Smooth muscle cell (in vitro differentiated cells): ENCODE data around the gene CREBRF. TPM values are rescaled to one million over a fixed set of nuclear protein-coding genes. Genes with fewer than 3 reads are reported as not detected.
"Not testable (repeated sequence)": the region's sequence is repeated elsewhere in the genome, so short reads cannot be mapped to it uniquely, and the experiment has no call there.

Experiments
- DNase-seq: peaks from one replicate; lab custom pipeline; 2025; ENCODE audit not compliant: unreplicated experiment; lab: John Stamatoyannopoulos, UW
- H2AFZ ChIP-seq: fragments of 200-600 bp; sonication (generic); 2 replicates; pipeline ENCODE4 v1.6.0; 2016; ENCODE audit warnings: antibody characterized with exemption, low read depth, mild to moderate bottlenecking
- H3F3A ChIP-seq: fragments of 200-600 bp; sonication (generic); 2 replicates; pipeline ENCODE4 v1.6.0; 2017; ENCODE audit warnings: antibody characterized with exemption, low read depth
- H3K27ac ChIP-seq: fragments of 200-600 bp; sonication (generic); 2 replicates; pipeline ENCODE4 v1.5.1; 2016; ENCODE audit warnings: low read depth, mild to moderate bottlenecking
- H3K27me3 ChIP-seq: fragments of 200-600 bp; sonication (generic); 2 replicates; pipeline ENCODE4 v1.6.1; 2016; ENCODE audit warnings: low read depth, mild to moderate bottlenecking
- H3K36me3 ChIP-seq: fragments of 200-600 bp; sonication (generic); 2 replicates; pipeline ENCODE4 v1.5.1; 2016; ENCODE audit warnings: low read depth
- H3K4me1 ChIP-seq: fragments of 200-600 bp; sonication (generic); 2 replicates; pipeline ENCODE4 v1.5.1; 2016; ENCODE audit warnings: low read depth
- H3K4me2 ChIP-seq: fragments of 200-600 bp; sonication (generic); 2 replicates; pipeline ENCODE4 v1.6.0; 2016; ENCODE audit warnings: mild to moderate bottlenecking
- H3K4me3 ChIP-seq: fragments of 200-600 bp; sonication (generic); 2 replicates; pipeline ENCODE4 v1.5.1; 2016; ENCODE audit warnings: mild to moderate bottlenecking
- H3K79me2 ChIP-seq: fragments of 200-600 bp; sonication (generic); 2 replicates; pipeline ENCODE4 v1.6.0; 2016; ENCODE audit warnings: low read depth, mild to moderate bottlenecking
- H3K9ac ChIP-seq: fragments of 200-600 bp; sonication (generic); 2 replicates; pipeline ENCODE4 v1.6.0; 2016; ENCODE audit warnings: low read depth
- H3K9me3 ChIP-seq: fragments of 200-600 bp; sonication (generic); replicated peaks from 2 replicates; pipeline ENCODE4 v1.5.1; 2016; ENCODE audit warnings: low read depth
- H4K20me1 ChIP-seq: fragments of 200-600 bp; sonication (generic); 2 replicates; pipeline ENCODE4 v1.6.0; 2016; ENCODE audit warnings: low read depth
- CTCF ChIP-seq: fragments of 200-600 bp; sonication (generic); IDR thresholded peaks from 2 replicates; pipeline ENCODE4 v1.5.1; 2017; ENCODE audit warnings: borderline replicate concordance, mild to moderate bottlenecking, antibody characterized with exemption; ENCODE audit not compliant: insufficient read depth, poor library complexity, severe bottlenecking
- WGBS: methylation state at CpG from one replicate; pipeline ENCODE4 v1.1.7; 2016; ENCODE audit warnings: low lambda C conversion rate; 5-methylcytosine and 5-hydroxymethylcytosine counted together
- polyA plus RNA-seq: library from polyadenylated mRNA; unstranded; fragments of >200 nt; fragmentation: Nextera tagmentation; extraction: Ambion mirVana; gene quantifications from 2 replicates; pipeline ENCODE4 v1.2.1, GENCODE V29; 2016
- total RNA-seq: library from RNA; depleted of rRNA; stranded (reverse); fragments of >200 nt; gene quantifications from 2 replicates; pipeline ENCODE4 v1.2.3, GENCODE V29; 2014

The CREBRF gene
- total and polyA plus RNA-seq, 2 experiments from 2014 or later: 6.9 to 11.3 TPM

- Histone ChIP-seq H3K27ac (no peak overlapping the region), H3F3A (peaks cover 3% of the 10 kb centered on the region), H3K9ac (no peak overlapping the region), H3K36me3 (no peaks in the 10 kb centered on the region), H4K20me1 (peaks cover 88% of the 10 kb centered on the region), H3K4me2 (no peak overlapping the region), H3K27me3 (no peaks in the 10 kb centered on the region), H3K79me2 (peaks cover 55% of the 10 kb centered on the region), H3K4me3 (no peak overlapping the region), H2AFZ (no peak overlapping the region), H3K4me1 (no peaks in the 10 kb centered on the region), H3K9me3 (no peaks in the 10 kb centered on the region)
- no peak for TF ChIP-seq CTCF
- 95% methylated on average over 4 of the region's 4 CpGs for WGBS
- DNase-seq: no peak
Observed at GRCh38 chr5:173028811-173029327, 27.3 kb upstream of the CREBRF start.

- whole genome bisulfite sequencing: 84% methylated on average over 5 of the region's 5 CpGs
- H3K27me3 ChIP-seq: no peaks in the 10 kb centered on the region
- no peak overlapping the region for H3K9ac ChIP-seq
- no peak overlapping the region for H3K4me3 ChIP-seq
- TF ChIP-seq CTCF: no peak
- H3K4me2 ChIP-seq: no peak overlapping the region
- H3K27ac ChIP-seq: no peak overlapping the region
- no peak overlapping the region for H2AFZ ChIP-seq
- no peaks in the 10 kb centered on the region for H3K4me1 ChIP-seq
- no peaks in the 10 kb centered on the region for H3K9me3 ChIP-seq
- no peaks in the 10 kb centered on the region for H3K36me3 ChIP-seq
- H3F3A ChIP-seq: peaks cover 3% of the 10 kb centered on the region
- H4K20me1 ChIP-seq: peaks cover 92% of the 10 kb centered on the region
- no peak for DNase-seq
- peaks cover 50% of the 10 kb centered on the region for H3K79me2 ChIP-seq
Observed at GRCh38 chr5:173029499-173029921, 26.6 kb upstream of the CREBRF start.

GRCh38 chr5:173032096-173032495 lies 24.1 kb upstream of the CREBRF start:
- not testable (repeated sequence) for H3K27me3 ChIP-seq, H3K4me1 ChIP-seq, H3K9ac ChIP-seq, H3K36me3 ChIP-seq, H2AFZ ChIP-seq, H3K4me3 ChIP-seq, H3F3A ChIP-seq, DNase-seq, H3K4me2 ChIP-seq, H3K27ac ChIP-seq, H3K9me3 ChIP-seq
- H3K79me2 ChIP-seq: peaks cover 32% of the 10 kb centered on the region
- H4K20me1 ChIP-seq: peaks cover 71% of the 10 kb centered on the region
- WGBS: 97% methylated on average over 3 of the region's 3 CpGs

GRCh38 chr5:173032730-173033129 lies 23.4 kb upstream of the CREBRF start:
- H3K4me2 ChIP-seq: no peak overlapping the region
- TF ChIP-seq CTCF: no peak
- peaks cover 65% of the 10 kb centered on the region for H4K20me1 ChIP-seq
- H3K79me2 ChIP-seq: peaks cover 32% of the 10 kb centered on the region
- no peaks in the 10 kb centered on the region for H3K9me3 ChIP-seq
- no peak for DNase-seq
- WGBS: 99% methylated on average over 3 of the region's 3 CpGs
- H3K27me3 ChIP-seq: no peaks in the 10 kb centered on the region
- no peak overlapping the region for H2AFZ ChIP-seq
- H3K4me3 ChIP-seq: no peak overlapping the region
- no peaks in the 10 kb centered on the region for H3K36me3 ChIP-seq
- H3K4me1 ChIP-seq: no peaks in the 10 kb centered on the region
- no peak overlapping the region for H3K27ac ChIP-seq
- no peak overlapping the region for H3K9ac ChIP-seq
- H3F3A ChIP-seq: peaks cover 3% of the 10 kb centered on the region
